Uterus (tissue), 4 donors: ENCODE data around the gene SLC44A5. TPM values are rescaled to one million over a fixed set of nuclear protein-coding genes. Genes with fewer than 3 reads are reported as not detected.
"Not testable (repeated sequence)": the region's sequence is repeated elsewhere in the genome, so short reads cannot be mapped to it uniquely, and the experiment has no call there.

Experiments used
- DNase-seq, 2 donors: peaks; one replicate each; pipeline ENCODE4 v3.0.0-alpha.2; 2019 to 2020
- H3K27ac ChIP-seq, 2 donors: fragments of 200-600 bp; sonication (generic); 1 replicate in 1 of 2; 2 replicates in 1 of 2; pipeline ENCODE4 v1.5.1; 2016 to 2018
- H3K27me3 ChIP-seq, 2 donors: fragments of 200-600 bp; sonication (generic); one replicate each; pipeline ENCODE4 v1.5.1; 2018 to 2019; ENCODE audit warnings: control low read depth in 1 of 2
- H3K36me3 ChIP-seq, 2 donors: fragments of 200-600 bp; sonication (generic); one replicate each; pipeline ENCODE4 v1.5.1; 2019; ENCODE audit warnings: control low read depth in 1 of 2
- H3K4me1 ChIP-seq, 2 donors: fragments of 200-600 bp; sonication (generic); one replicate each; pipeline ENCODE4 v1.5.1; 2018 to 2019; ENCODE audit warnings: control low read depth in 1 of 2
- H3K4me3 ChIP-seq, 2 donors: fragments of 200-600 bp; sonication (generic); 1 replicate in 1 of 2; 2 replicates in 1 of 2; pipeline ENCODE4 v1.5.1; 2018 to 2019; ENCODE audit warnings: mild to moderate bottlenecking in 1 of 2
- H3K9me3 ChIP-seq, 2 donors: fragments of 200-600 bp; sonication (generic); one replicate each; pipeline ENCODE4 v1.5.1; 2019; ENCODE audit warnings: control low read depth in 1 of 2
- POLR2A ChIP-seq, 2 donors: fragments of 450-650 bp; IDR thresholded peaks; one replicate each; pipeline ENCODE4 v1.6.1; 2016; ENCODE audit warnings: antibody characterized with exemption in 2 of 2, mild to moderate bottlenecking in 1 of 2, moderate library complexity in 1 of 2
- intact Hi-C: fragments of 100-400 bp; cut with DNase I; formaldehyde crosslinking; loops from one replicate; pipeline ENCODE4 v1.15.1; 2023; ENCODE audit warnings: low total_unique reads
- total RNA-seq, 4 donors: library from RNA; depleted of rRNA in 3 of 4; stranded (reverse); fragments of >200 nt in 3 of 4; gene quantifications; one replicate each; pipeline versions ENCODE4 v1.1.0 to v1.2.4, GENCODE V29; 2014 to 2023
- TF ChIP-seq, protein P1 (sequence below), 4 experiments: fragments of 200-600 bp in 2 of 4; fragments of 450-650 bp in 2 of 4; sonication (generic) in 2 of 4; IDR thresholded peaks; one replicate each; pipeline ENCODE4 v1.5.1; 2016 to 2019; ENCODE audit warnings: antibody characterized with exemption in 4 of 4, mild to moderate bottlenecking in 2 of 4, moderate library complexity in 1 of 4
- donor health status: DM: yes; HTN: yes; CAD: no.

SLC44A5 gene
- total RNA-seq = 1 to 10 TPM in 3 of 4 donors, not detected in 1; 1.6 to 5.5 (median 5.4) TPM

DNA sequence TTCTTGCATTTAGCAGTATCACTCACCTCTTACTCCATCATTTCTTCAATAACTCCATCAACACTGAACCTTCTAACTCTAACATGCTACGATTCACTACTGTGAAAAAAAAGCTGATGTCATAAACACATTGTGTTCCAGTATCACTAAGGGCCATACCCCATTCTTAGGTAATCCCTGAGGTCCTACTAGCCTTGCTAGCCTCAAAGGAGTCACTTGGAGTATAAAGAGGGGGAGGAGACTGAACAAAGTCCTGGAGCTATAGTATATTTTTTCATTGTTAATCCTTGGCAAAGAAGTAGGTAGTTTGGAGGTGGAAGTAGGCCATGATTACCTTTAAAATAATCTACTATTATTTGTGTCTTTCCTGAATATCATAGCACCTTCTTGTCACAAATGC lies at the start of gene SLC44A5:
SLC44A5 (minus strand) TSS at position 101 of the 400 bp plus-strand sequence. CDS start 69,667 bp downstream, outside the sequence.
- TF ChIP-seq POLR2A (IDR thresholded peaks at IDR 0.05) = no peak
- TF ChIP-seq, protein P1, sequence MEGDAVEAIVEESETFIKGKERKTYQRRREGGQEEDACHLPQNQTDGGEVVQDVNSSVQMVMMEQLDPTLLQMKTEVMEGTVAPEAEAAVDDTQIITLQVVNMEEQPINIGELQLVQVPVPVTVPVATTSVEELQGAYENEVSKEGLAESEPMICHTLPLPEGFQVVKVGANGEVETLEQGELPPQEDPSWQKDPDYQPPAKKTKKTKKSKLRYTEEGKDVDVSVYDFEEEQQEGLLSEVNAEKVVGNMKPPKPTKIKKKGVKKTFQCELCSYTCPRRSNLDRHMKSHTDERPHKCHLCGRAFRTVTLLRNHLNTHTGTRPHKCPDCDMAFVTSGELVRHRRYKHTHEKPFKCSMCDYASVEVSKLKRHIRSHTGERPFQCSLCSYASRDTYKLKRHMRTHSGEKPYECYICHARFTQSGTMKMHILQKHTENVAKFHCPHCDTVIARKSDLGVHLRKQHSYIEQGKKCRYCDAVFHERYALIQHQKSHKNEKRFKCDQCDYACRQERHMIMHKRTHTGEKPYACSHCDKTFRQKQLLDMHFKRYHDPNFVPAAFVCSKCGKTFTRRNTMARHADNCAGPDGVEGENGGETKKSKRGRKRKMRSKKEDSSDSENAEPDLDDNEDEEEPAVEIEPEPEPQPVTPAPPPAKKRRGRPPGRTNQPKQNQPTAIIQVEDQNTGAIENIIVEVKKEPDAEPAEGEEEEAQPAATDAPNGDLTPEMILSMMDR (IDR thresholded peaks at IDR 0.05) = no peak
- H3K4me3 ChIP-seq = no peak within 1 kb of the TSS
- H3K27me3 ChIP-seq = peaks cover 0 to 23% of the 10 kb centered on the region in 2 donors
- H3K27ac ChIP-seq = no peak within 1 kb of the TSS
- no peaks in the 10 kb centered on the region for H3K9me3 ChIP-seq
- no peak for DNase-seq
- H3K36me3 ChIP-seq = no peaks in the 10 kb centered on the region
- intact Hi-C loops = no loop called here
- H3K4me1 ChIP-seq = peaks cover 0 to 7% of the 10 kb centered on the region in 2 donors

DNA sequence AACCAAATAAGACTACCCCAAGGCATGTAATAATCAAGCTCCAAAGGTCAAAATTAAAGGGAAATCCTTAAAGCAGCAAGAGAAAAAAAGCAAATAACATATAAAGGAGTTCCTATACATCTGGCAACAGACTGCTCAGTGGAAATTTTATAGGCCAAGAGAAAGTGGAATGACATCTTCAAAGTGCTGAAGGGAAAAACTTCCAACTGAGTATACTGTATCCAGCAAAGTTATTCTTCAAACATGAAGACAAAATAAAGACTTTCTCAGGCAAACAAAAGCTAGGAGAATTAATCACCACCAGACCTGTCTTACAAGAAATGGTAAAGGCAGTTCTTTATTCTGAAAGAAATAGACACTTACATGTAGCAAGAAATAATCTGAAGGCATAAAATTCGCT lies 45.0 kb upstream of the SLC44A5 start:
- no peaks in the 10 kb centered on the region for H3K27me3 ChIP-seq
- H3K4me3 ChIP-seq = no peak overlapping the region
- intact Hi-C loops = no loop called here
- peaks cover 0 to 6% of the 10 kb centered on the region in 2 donors for H3K9me3 ChIP-seq
- DNase-seq = no peak
- H3K36me3 ChIP-seq = no peaks in the 10 kb centered on the region
- H3K27ac ChIP-seq = no peak overlapping the region
- TF ChIP-seq POLR2A (IDR thresholded peaks at IDR 0.05) = no peak
- TF ChIP-seq, protein P1 (IDR thresholded peaks at IDR 0.05) = no peak
- H3K4me1 ChIP-seq = no peaks in the 10 kb centered on the region

DNA sequence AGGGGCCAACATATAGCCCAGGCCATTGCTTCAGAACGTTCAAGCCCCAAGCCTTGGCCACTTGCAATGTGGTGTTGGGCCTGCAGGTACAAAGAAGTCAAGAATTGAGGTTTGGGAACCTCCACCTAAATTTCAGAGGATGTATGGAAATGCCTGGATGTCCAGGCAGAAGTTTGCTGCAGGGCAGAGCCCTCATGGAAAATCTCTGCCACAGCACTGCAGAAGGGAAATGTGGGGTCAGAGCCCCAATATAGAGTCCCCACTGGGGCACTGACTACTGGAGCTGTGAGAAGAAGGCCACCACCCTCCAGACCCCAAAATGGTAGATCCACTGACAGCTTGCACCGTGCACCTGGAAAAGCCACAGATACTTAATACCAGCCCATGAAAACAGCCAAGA lies 36.3 kb upstream of the SLC44A5 start:
- DNase-seq, H3K4me3 ChIP-seq, H3K27ac ChIP-seq, H3K36me3 ChIP-seq, H3K27me3 ChIP-seq, H3K4me1 ChIP-seq, intact Hi-C loops, H3K9me3 ChIP-seq: not testable (repeated sequence)

DNA sequence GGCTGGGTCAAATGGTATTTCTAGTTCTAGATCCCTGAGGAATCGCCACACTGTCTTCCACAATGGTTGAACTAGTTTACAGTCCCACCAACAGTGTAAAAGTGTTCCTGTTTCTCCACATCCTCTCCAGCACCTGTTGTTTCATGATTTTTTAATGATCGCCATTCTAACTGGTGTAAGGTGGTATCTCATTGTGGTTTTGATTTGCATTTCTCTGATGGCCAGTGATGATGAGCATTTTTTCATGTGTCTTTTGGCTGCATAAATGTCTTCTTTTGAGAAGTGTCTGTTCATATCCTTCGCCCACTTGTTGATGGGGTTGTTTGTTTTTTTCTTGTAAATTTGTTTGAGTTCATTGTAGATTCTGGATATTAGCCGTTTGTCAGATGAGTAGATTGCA lies 34.2 kb upstream of the SLC44A5 start:
- DNase-seq, H3K27ac ChIP-seq, H3K9me3 ChIP-seq, H3K27me3 ChIP-seq, intact Hi-C loops, H3K4me3 ChIP-seq, H3K4me1 ChIP-seq, H3K36me3 ChIP-seq: not testable (repeated sequence)

DNA sequence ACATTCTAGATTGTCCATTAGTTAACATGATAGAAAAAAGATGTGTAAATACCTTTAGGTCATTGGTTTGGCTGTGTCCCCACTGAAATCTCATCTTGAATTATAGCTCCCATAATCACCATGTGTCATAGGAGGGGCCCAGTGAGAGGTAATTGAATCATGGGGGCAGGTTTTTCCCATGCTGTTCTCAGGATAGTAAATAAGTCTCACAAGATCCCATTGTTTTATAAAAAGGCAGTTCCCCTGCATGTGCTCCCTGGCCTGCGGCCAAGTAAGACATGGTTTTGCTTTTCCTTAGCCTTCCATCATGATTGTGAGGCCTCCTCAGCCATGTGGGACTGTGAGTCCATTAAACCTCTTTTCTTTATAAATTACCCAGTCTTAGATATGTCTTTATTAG lies 32.5 kb upstream of the SLC44A5 start:
- H3K4me3 ChIP-seq = no peak overlapping the region
- no peaks in the 10 kb centered on the region for H3K27me3 ChIP-seq
- H3K27ac ChIP-seq = no peak overlapping the region
- no peak for DNase-seq
- intact Hi-C loops = no loop called here
- H3K36me3 ChIP-seq = no peaks in the 10 kb centered on the region
- H3K9me3 ChIP-seq = no peaks in the 10 kb centered on the region
- H3K4me1 ChIP-seq = no peaks in the 10 kb centered on the region
- TF ChIP-seq POLR2A (IDR thresholded peaks at IDR 0.05) = no peak
- TF ChIP-seq, protein P1 (IDR thresholded peaks at IDR 0.05) = no peak

DNA sequence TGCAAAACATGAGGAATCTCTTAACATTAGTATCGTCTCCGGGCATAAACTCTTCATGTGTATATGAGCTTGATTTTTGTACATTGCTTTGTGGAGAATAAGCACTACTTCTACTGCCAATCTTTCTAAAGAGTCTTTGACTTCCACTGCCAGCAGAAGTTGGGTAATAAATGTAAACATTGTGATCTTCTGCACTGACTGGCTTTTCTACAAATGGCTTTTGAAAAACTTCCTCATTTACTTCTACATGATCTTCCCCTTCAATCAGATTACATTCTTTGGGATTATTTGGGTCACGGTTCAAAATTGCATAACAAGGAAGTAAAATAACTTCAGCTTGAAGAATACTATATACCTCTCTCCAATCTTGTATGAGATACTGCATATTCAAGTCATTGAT lies 30.4 kb upstream of the SLC44A5 start:
- intact Hi-C loops = no loop called here
- no peaks in the 10 kb centered on the region for H3K9me3 ChIP-seq

More for the DNA sequence above, 30.4 kb upstream of the SLC44A5 start:
- TF ChIP-seq, protein P1 (IDR thresholded peaks at IDR 0.05) = no peak
- no peak for TF ChIP-seq POLR2A (IDR thresholded peaks at IDR 0.05)
- Histone ChIP-seq H3K27me3 (no peaks in the 10 kb centered on the region), H3K4me1 (no peaks in the 10 kb centered on the region), H3K4me3 (no peak overlapping the region), H3K36me3 (no peaks in the 10 kb centered on the region), H3K27ac (no peak overlapping the region)
- DNase-seq = no peak
